AG04450 (cell line): ENCODE results near the gene FGF19. TPM values are rescaled to one million over a fixed set of nuclear protein-coding genes. Genes with fewer than 3 reads are reported as not detected.

ENCODE experiments used
- CTCF ChIA-PET: fragments of 300-600, 350-600 bp; formaldehyde crosslinking; extraction: SDS; loops from one replicate; lab custom pipeline; 2022; ENCODE audit warnings: antibody characterized with exemption, inconsistent platforms; lab: Charles Lee
- POLR2A ChIA-PET: fragments of 350-600 bp; formaldehyde crosslinking; extraction: SDS; loops from one replicate; lab custom pipeline; 2021; ENCODE audit warnings: antibody characterized with exemption, inconsistent platforms; lab: Yijun Ruan, JAX
- DNase-seq: peaks from one replicate; pipeline ENCODE4 v3.0.0-alpha.2; 2011; ENCODE audit warnings: low read depth, low spot score
- H3K27ac ChIP-seq: one replicate; pipeline ENCODE4 v1.5.1; 2012; ENCODE audit warnings: low read depth, low read length, control low read depth
- H3K27me3 ChIP-seq: one replicate; pipeline ENCODE4 v1.6.0; 2012; ENCODE audit warnings: low read length; ENCODE audit not compliant: control insufficient read depth, insufficient read depth
- H3K4me3 ChIP-seq: 2 replicates; pipeline ENCODE4 v1.5.1; 2011; ENCODE audit warnings: mild to moderate bottlenecking, low read depth, low read length, control low read depth
- H3K9me3 ChIP-seq: 2 replicates; pipeline ENCODE4 v1.5.1; 2012; ENCODE audit warnings: low read length; ENCODE audit not compliant: control insufficient read depth, insufficient read depth
- CTCF ChIP-seq: IDR thresholded peaks from 2 replicates; pipeline ENCODE4 v1.5.1; 2011; ENCODE audit warnings: low read depth, low read length, control low read depth, inconsistent platforms
- polyA plus RNA-seq: library from polyadenylated mRNA; depleted of rRNA; stranded (reverse); fragments of >200 nt; gene quantifications from 2 replicates; pipeline ENCODE4 v1.2.3, GENCODE V29; 2011

Gene FGF19
- polyA plus RNA-seq, 1 experiment, result not detected

- no peak for DNase-seq
- Histone ChIP-seq H3K9me3 (peaks cover 3% of the 10 kb centered on the region; the same call in 1 of the 2 replicates), H3K27ac (no peak overlapping the region), H3K4me3 (no peak overlapping the region), H3K27me3 (peaks cover 5% of the 10 kb centered on the region)
- CTCF ChIA-PET, result interaction anchor here (0.6 to 1.2 kb wide), 3 partner anchors 115 to 580 kb away, joined by 3 to 4 read pairs (median 3); no protein-coding TSS in a partner anchor
- no peak for TF ChIP-seq CTCF
- POLR2A ChIA-PET, result interaction anchor here (0.7 kb wide), 1 partner anchor 756 kb away, joined by 4 read pairs; no protein-coding TSS in a partner anchor
These were observed 19.2 kb downstream of the FGF19 start for GRCh38 chr11:69684651-69685050.

GRCh38 chr11:69683764-69684333 is 20.0 kb downstream of the FGF19 start:
- peak; percentile 33 for TF ChIP-seq CTCF
- CTCF ChIA-PET, result interaction anchor here (0.6 to 1.2 kb wide), 4 partner anchors 13 to 579 kb away, joined by 3 to 4 read pairs (median 4); no protein-coding TSS in a partner anchor
- POLR2A ChIA-PET, result interaction anchor here (0.7 kb wide), 1 partner anchor 757 kb away, joined by 4 read pairs; no protein-coding TSS in a partner anchor
- Histone ChIP-seq H3K27ac (no peak overlapping the region), H3K4me3 (no peak overlapping the region), H3K27me3 (peaks cover 5% of the 10 kb centered on the region), H3K9me3 (peaks cover 3% of the 10 kb centered on the region; the same call in 1 of the 2 replicates)
- no peak for DNase-seq

- no peak overlapping the region for H3K27ac ChIP-seq
- peaks cover 3% of the 10 kb centered on the region; the same call in 1 of the 2 replicates for H3K9me3 ChIP-seq
- H3K4me3 ChIP-seq, result no peak overlapping the region
- ChIA-PET CTCF (no interaction called here), POLR2A (no interaction called here)
- no peak for DNase-seq
- peaks cover 5% of the 10 kb centered on the region for H3K27me3 ChIP-seq
- no peak for TF ChIP-seq CTCF
These were observed 21.0 kb downstream of the FGF19 start for GRCh38 chr11:69682681-69683326.

GRCh38 chr11:69682221-69682620 is 21.6 kb downstream of the FGF19 start:
- Histone ChIP-seq H3K27me3 (peaks cover 5% of the 10 kb centered on the region), H3K4me3 (no peak overlapping the region), H3K9me3 (peaks cover 3% of the 10 kb centered on the region; the same call in 1 of the 2 replicates), H3K27ac (no peak overlapping the region)
- DNase-seq, result no peak
- CTCF ChIA-PET, result no interaction called here
- POLR2A ChIA-PET, result no interaction called here
- TF ChIP-seq CTCF, result no peak

- no peak overlapping the region for H3K27ac ChIP-seq
- POLR2A ChIA-PET, result no interaction called here
- DNase-seq, result no peak
- no peak for TF ChIP-seq CTCF
- H3K4me3 ChIP-seq, result no peak overlapping the region
- CTCF ChIA-PET, result no interaction called here
- H3K9me3 ChIP-seq, result peaks cover 3% of the 10 kb centered on the region; the same call in 1 of the 2 replicates
- H3K27me3 ChIP-seq, result peaks cover 2% of the 10 kb centered on the region
These were observed 23.1 kb downstream of the FGF19 start for GRCh38 chr11:69680688-69681087.
